ENCODE results near the gene MR1.

DNA sequence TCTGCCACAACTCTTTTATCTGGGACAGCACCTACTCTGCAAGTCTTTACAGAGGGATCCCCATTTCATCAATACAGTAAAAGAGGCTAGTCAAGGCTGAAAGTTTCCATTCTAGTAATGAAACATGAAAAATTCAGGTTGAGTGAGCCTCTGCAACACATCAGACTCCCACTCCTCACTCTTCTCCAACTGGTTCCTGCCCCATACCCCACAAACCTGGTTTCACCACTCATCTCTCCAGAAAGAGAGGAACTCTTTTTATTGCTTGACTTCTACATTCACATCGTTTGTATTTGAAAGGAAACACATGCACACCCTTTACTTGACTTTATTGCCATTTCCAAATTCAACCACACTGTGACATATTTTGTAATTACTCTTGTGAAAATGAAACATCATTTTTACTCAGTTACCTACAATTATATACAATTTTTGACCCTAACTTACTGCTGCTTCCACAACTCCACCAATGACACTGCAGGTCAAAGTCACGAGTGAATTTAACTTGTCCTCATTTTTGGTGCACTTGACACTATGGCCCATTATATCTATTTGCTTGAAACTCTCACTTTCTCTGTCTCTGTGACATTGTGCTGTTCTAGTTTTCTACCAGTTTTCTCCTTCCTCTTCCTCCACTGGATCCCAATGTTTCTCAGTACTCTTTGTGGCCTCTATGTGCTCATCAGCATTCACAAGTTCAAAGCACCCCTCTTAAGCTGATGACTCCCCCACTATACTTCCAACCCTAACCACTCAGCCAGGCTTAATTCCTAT, 19.1 kb upstream of the MR1 start:
- TF ChIP-seq, protein P1, sequence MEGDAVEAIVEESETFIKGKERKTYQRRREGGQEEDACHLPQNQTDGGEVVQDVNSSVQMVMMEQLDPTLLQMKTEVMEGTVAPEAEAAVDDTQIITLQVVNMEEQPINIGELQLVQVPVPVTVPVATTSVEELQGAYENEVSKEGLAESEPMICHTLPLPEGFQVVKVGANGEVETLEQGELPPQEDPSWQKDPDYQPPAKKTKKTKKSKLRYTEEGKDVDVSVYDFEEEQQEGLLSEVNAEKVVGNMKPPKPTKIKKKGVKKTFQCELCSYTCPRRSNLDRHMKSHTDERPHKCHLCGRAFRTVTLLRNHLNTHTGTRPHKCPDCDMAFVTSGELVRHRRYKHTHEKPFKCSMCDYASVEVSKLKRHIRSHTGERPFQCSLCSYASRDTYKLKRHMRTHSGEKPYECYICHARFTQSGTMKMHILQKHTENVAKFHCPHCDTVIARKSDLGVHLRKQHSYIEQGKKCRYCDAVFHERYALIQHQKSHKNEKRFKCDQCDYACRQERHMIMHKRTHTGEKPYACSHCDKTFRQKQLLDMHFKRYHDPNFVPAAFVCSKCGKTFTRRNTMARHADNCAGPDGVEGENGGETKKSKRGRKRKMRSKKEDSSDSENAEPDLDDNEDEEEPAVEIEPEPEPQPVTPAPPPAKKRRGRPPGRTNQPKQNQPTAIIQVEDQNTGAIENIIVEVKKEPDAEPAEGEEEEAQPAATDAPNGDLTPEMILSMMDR (IDR thresholded peaks at IDR 0.05): no peak
- TF ChIP-seq POLR2A (IDR thresholded peaks at IDR 0.05) (no peak), POLR2AphosphoS5 (IDR thresholded peaks at IDR 0.05) (no peak)
